ENCODE data around the gene FAM107B.

GRCh38 chr10:14606633-14607032 is 168.1 kb downstream of the FAM107B start:
- TF ChIP-seq ZBTB7A (IDR thresholded peaks at IDR 0.05; ENCODE audit: low read depth) (no peak), EP300 (IDR thresholded peaks at IDR 0.05; ENCODE audit: borderline replicate concordance) (no peak), RAD21 (IDR thresholded peaks at IDR 0.05; ENCODE audit: low read depth) (no peak), TAF1 (IDR thresholded peaks at IDR 0.05; ENCODE audit: low read depth) (no peak), YY1 (IDR thresholded peaks at IDR 0.05; ENCODE audit: low read depth) (no peak), NFIC (IDR thresholded peaks at IDR 0.05) (no peak), REST (IDR thresholded peaks at IDR 0.05; ENCODE audit: low read depth) (no peak), TCF12 (IDR thresholded peaks at IDR 0.05; ENCODE audit: low read depth) (no peak), FOXM1 (IDR thresholded peaks at IDR 0.05; ENCODE audit: borderline replicate concordance, low read depth) (no peak)
- TF ChIP-seq, protein P1, sequence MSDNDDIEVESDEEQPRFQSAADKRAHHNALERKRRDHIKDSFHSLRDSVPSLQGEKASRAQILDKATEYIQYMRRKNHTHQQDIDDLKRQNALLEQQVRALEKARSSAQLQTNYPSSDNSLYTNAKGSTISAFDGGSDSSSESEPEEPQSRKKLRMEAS (IDR thresholded peaks at IDR 0.05) = no peak
- TF ChIP-seq, protein P2, sequence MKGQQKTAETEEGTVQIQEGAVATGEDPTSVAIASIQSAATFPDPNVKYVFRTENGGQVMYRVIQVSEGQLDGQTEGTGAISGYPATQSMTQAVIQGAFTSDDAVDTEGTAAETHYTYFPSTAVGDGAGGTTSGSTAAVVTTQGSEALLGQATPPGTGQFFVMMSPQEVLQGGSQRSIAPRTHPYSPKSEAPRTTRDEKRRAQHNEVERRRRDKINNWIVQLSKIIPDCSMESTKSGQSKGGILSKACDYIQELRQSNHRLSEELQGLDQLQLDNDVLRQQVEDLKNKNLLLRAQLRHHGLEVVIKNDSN (IDR thresholded peaks at IDR 0.05) = no peak
